ENCODE results near the gene KCNC1. TPM values are rescaled to one million over a fixed set of nuclear protein-coding genes. Genes with fewer than 3 reads are reported as not detected.

KCNC1 gene
- total RNA-seq, 2 experiments from 2014 or later, result not detected

DNA sequence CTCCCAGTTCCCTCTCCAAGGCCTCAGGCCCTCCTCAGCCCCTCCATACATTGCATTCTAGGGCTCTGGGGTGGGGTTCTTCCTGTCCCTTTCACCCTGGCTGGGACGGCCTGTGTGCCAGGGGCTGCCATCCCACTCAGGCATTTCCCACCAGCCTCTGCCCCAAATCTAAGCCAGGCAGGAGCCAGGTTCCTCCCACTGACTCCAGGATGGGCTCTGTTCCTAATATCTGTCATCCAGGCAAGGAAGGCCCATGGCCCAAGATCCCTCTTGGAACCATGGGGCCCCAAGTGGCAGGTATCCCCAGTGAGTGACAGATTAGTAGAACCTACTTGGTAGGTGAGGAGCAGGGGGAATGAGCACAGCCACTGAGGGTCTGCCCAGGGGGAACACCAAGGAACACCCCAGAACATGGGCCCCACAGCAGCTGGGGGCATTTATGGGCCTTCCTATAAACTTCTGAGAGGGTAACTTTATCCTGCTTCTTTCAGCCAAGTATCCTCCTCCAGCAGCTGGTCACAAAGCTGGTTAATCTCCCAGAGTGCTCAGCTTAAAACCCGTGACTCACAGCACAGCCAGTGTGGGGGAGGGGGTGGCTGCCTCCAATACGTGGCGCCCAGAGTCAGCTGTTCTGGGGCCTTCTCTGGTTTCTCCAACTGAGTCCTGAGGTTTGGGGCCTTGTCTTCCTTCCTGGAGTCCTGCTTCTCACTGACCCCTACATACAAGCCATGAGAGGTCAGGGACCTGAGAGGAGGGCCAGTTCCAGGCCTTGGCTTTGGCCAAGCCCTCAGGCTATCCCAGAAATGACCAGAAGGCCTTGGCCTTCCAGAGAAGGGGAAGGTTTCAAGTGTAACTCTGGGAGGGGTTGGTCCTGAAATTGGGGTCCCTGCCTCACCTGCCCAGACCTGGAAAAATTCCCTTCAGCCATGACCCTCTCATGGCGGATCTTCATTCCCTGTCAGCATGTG is 35.1 kb upstream of the KCNC1 start:
- Mint-ChIP-seq H3K27me3 (peaks cover 30% of the 10 kb centered on the region), H3K9me3 (no peaks in the 10 kb centered on the region), H3K36me3 (ENCODE audit: low read depth) (no peaks in the 10 kb centered on the region), H3K27ac (no peak overlapping the region), H3K4me3 (no peak overlapping the region), H3K4me1 (no peaks in the 10 kb centered on the region)
- CTCF ChIA-PET, result no interaction called here
- DNase-seq, result no peak
- POLR2A ChIA-PET, result no interaction called here

DNA sequence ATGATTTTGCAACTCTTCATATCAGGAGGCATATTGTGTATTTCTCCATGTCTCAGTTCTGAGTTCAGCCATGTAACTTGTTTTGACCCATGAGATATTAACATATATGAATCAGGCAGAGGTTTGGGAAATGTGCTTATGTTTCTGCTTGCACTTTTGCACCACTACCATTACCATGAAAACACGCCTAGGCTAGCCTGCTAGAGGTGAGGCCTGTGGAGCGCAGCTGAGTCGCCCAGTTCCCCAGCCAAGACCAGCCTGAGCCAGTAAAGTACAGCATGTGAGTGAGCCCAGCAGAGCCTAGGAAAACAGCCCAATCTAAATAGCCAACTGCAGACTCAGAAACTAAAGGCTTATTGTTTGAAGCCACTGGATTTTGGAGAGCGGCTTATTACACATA is 33.6 kb upstream of the KCNC1 start:
- Mint-ChIP-seq H3K4me1 (no peaks in the 10 kb centered on the region), H3K9me3 (no peaks in the 10 kb centered on the region), H3K4me3 (no peak overlapping the region), H3K36me3 (ENCODE audit: low read depth) (no peaks in the 10 kb centered on the region), H3K27me3 (peaks cover 26% of the 10 kb centered on the region), H3K27ac (no peak overlapping the region)
- CTCF ChIA-PET, result no interaction called here
- DNase-seq, result no peak
- POLR2A ChIA-PET, result no interaction called here

DNA sequence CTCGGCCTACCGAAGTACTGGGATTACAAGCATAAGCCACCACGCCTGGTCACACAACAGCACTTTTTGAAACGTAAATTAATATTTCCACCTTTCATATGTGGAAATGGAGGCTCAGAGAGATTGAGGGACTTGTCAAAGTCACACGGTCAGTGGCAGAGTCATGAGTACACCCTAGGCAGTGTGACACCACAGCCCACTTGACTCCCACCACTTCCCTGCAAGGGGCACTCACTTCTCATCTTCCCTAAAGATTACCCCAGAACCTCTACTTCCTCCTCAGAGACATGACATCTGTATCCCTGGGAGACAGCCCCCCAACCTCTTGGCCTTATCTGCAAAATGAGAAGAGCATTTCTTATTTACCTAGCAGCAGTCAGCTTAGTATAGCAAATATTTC is 31.7 kb upstream of the KCNC1 start:
- Mint-ChIP-seq H3K36me3 (ENCODE audit: low read depth) (no peaks in the 10 kb centered on the region), H3K9me3 (no peaks in the 10 kb centered on the region), H3K4me3 (no peak overlapping the region), H3K27me3 (peaks cover 11% of the 10 kb centered on the region), H3K4me1 (no peaks in the 10 kb centered on the region), H3K27ac (no peak overlapping the region)
- DNase-seq, result no peak
- CTCF ChIA-PET, result no interaction called here
- POLR2A ChIA-PET, result no interaction called here

DNA sequence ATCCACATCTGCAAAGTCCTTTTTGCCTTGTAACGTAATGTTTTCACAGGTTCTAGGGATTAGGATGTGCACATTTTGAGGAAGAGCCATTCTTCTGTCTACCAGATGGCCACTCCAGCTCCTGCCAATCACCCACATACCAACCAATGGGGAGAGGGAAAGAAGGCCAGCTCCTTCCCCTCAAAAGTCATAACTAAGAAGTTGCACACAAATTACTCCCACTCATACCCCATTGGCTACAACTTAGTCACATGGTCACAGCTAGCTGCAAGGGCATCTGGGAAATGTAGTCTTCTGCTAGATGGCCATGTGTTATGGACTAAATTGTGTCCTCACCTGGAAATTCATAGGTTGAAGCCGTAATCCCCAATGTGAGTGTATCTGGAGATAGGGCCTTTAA is 30.6 kb upstream of the KCNC1 start:
- H3K4me3 Mint-ChIP-seq, result no peak overlapping the region
- H3K9me3 Mint-ChIP-seq, result no peaks in the 10 kb centered on the region
- H3K4me1 Mint-ChIP-seq, result no peaks in the 10 kb centered on the region
- POLR2A ChIA-PET, result no interaction called here
- peaks cover 7% of the 10 kb centered on the region for H3K27me3 Mint-ChIP-seq
- no peak overlapping the region for H3K27ac Mint-ChIP-seq
- DNase-seq, result no peak
- CTCF ChIA-PET, result no interaction called here
- H3K36me3 Mint-ChIP-seq (ENCODE audit: low read depth), result no peaks in the 10 kb centered on the region

DNA sequence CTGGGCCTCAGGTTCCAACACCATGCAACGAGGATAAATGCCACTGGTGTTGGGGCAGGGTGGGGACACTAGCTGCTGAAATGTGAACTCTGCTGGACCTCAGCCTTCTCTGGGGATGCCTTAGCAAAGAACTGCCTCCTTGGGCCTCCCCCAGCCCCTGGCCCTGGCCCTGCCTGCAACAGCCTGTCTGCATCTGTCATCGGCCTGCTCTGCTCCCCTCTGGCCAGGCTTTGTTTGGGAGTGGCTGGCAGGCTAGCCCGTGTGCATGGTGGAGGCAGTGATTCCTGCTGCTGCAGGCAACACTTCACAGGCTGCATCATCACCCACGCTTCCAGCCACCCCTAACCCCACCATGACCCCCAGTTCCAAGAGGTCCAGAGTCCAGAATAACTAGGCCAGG is 26.8 kb upstream of the KCNC1 start:
- no peak for DNase-seq
- ChIA-PET CTCF (no interaction called here), POLR2A (no interaction called here)
- Mint-ChIP-seq H3K27me3 (peaks cover 10% of the 10 kb centered on the region), H3K36me3 (ENCODE audit: low read depth) (no peaks in the 10 kb centered on the region), H3K27ac (no peak overlapping the region), H3K4me3 (no peak overlapping the region), H3K4me1 (no peaks in the 10 kb centered on the region), H3K9me3 (no peaks in the 10 kb centered on the region)

DNA sequence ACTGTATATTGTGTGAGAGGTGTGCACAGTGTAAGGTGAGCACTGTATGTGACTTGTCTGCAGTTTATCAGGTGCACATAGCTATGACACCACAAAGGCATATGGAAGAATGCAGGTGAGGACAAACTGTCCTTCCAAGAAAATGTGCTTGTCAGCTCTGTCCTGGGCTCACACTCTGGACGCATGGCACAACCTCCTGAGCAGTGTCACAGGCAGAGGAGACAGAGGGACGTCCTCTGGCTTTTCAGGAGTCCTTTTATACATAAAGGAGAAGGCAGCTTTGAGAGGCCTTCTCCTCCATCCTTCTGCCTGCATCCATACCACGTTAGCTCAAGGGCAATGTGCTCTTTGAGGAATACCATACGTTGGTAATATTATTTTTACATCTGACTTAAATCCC is 22.7 kb upstream of the KCNC1 start:
- Mint-ChIP-seq H3K9me3 (no peaks in the 10 kb centered on the region), H3K27me3 (peaks cover 12% of the 10 kb centered on the region), H3K36me3 (ENCODE audit: low read depth) (no peaks in the 10 kb centered on the region), H3K4me3 (no peak overlapping the region), H3K4me1 (no peaks in the 10 kb centered on the region), H3K27ac (no peak overlapping the region)
- no peak for DNase-seq
- POLR2A ChIA-PET, result no interaction called here
- CTCF ChIA-PET, result no interaction called here

DNA sequence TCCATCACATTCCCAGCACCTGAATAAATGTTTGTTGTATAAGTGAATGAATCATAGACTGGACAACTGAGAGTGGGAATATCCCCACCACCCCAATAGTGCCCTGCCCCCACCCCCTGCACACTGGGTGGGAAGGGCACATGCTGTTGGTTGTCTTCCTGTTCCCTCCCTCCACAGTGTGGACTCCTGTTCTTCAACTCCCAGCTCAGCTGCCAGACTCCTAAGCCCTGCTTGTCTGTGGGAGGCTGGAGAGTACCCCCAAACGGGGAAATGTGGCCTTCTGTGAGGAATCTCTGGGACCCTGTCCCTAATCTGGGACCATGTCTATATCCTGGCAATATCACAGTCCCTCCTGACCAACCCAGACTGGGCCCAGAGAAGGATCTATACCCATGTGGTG is 20.7 kb upstream of the KCNC1 start:
- ChIA-PET POLR2A (no interaction called here), CTCF (no interaction called here)
- H3K36me3 Mint-ChIP-seq (ENCODE audit: low read depth), result no peaks in the 10 kb centered on the region
- H3K4me3 Mint-ChIP-seq, result no peak overlapping the region
- H3K27me3 Mint-ChIP-seq, result peaks cover 20% of the 10 kb centered on the region
- H3K27ac Mint-ChIP-seq, result no peak overlapping the region
- DNase-seq, result no peak
- H3K4me1 Mint-ChIP-seq, result no peaks in the 10 kb centered on the region
- no peaks in the 10 kb centered on the region for H3K9me3 Mint-ChIP-seq

DNA sequence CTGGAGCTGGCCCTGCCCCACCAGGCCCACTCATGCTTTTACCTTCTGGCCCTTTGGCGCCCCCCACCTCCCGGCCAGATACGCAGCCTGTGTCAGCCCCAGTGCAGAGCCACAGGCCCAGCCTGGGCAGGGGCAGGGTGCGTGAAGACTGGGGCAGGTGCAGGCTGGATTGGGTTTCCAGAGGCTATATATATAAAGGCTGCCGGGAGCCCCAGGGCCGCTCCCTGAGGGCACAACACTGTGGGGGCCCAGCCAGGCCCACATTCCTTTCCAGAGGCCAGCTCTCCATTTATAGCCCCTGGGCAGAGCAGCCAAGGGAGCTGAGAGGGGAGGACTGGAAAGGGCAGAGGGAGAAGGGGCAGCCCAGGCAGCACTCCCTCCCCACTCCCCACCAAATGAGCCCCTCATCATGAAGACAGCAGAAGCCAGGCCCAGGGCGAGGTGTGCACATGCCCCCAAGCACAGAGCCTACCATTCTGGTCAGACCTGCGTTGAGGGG is 20.2 kb upstream of the KCNC1 start:
- Mint-ChIP-seq H3K36me3 (ENCODE audit: low read depth) (no peaks in the 10 kb centered on the region), H3K27me3 (peaks cover 23% of the 10 kb centered on the region), H3K4me3 (no peak overlapping the region), H3K4me1 (no peaks in the 10 kb centered on the region), H3K27ac (no peak overlapping the region), H3K9me3 (no peaks in the 10 kb centered on the region)
- DNase-seq, result no peak
- CTCF ChIA-PET, result no interaction called here
- POLR2A ChIA-PET, result no interaction called here

DNA sequence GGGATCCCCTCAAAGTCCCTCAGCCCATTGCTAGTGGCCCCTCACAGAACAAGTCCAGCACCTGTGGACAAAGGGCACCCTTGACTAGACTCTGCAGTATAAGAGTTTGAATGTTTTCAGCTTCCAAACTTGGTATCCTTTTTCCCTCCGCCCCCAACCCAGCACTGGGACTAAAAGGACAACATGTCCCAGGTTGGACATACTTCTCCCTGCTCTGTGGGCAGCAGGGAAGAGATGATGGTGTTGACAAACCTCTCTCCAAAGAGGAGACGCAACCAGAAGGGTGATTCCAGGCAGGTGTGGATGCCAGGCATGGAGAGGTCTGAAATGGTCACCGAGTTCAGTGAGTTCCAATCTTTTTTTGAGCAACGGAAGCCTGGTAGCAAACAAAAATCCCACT is 19.7 kb upstream of the KCNC1 start:
- CTCF ChIA-PET, result no interaction called here
- no peaks in the 10 kb centered on the region for H3K9me3 Mint-ChIP-seq
- no peak overlapping the region for H3K27ac Mint-ChIP-seq

DNA sequence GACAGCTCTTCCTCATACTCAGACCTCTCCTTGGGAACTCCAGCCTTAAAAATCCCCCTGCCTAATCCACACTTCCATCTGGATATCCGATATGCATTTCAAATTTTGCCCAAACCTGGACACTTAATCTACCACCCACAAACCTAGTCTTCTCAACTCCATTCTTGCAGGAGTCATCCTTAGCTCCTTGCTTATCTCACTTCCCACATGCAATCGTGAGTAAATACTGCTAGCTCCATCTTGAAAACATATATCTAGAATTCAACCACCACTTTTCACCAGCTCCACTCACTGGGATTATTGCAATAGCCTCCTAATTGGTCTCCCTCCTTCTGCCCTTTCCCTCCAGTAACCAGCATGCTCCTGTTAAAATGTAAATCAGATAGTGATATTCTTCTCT is 17.8 kb upstream of the KCNC1 start:
- Mint-ChIP-seq H3K9me3 (no peaks in the 10 kb centered on the region), H3K4me3 (no peak overlapping the region), H3K27me3 (peaks cover 37% of the 10 kb centered on the region), H3K36me3 (ENCODE audit: low read depth) (no peaks in the 10 kb centered on the region), H3K27ac (no peak overlapping the region), H3K4me1 (no peaks in the 10 kb centered on the region)
- ChIA-PET POLR2A (no interaction called here), CTCF (interaction anchor here (1.5 kb wide), 1 partner anchor 14 kb away, joined by 5 read pairs; no protein-coding TSS in a partner anchor)
- DNase-seq, result no peak

More for the DNA sequence above, 19.7 kb upstream of the KCNC1 start:
- Mint-ChIP-seq H3K36me3 (ENCODE audit: low read depth) (no peaks in the 10 kb centered on the region), H3K4me3 (no peak overlapping the region), H3K4me1 (no peaks in the 10 kb centered on the region), H3K27me3 (peaks cover 26% of the 10 kb centered on the region)
- POLR2A ChIA-PET, result no interaction called here
- no peak for DNase-seq

DNA sequence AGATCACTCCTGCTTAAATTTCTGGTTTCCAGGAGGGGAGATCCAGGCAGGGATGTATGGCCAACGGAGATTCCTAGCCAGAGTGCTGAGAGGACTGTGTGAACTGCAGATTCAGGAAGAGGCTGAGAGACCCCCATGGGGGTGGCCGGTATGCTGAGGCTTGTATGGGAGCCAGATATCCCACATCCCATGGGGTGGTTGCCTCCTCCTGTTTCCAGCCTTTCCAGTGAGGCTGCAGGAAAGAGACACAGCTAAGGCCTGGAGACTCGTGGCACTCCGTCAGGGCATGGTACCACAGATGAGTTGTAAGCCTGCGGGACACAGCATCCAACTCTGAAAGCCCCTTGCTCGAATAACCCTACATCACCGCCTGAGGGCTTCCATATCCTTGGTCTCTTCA is 16.6 kb upstream of the KCNC1 start:
- no peak overlapping the region for H3K27ac Mint-ChIP-seq
- H3K9me3 Mint-ChIP-seq, result no peaks in the 10 kb centered on the region
- POLR2A ChIA-PET, result no interaction called here
- H3K4me1 Mint-ChIP-seq, result no peaks in the 10 kb centered on the region
- DNase-seq, result no peak
- CTCF ChIA-PET, result interaction anchor here (1.0 kb wide), 1 partner anchor 119 kb away, joined by 3 read pairs; no protein-coding TSS in a partner anchor
- H3K27me3 Mint-ChIP-seq, result peaks cover 46% of the 10 kb centered on the region
- H3K4me3 Mint-ChIP-seq, result no peak overlapping the region
- H3K36me3 Mint-ChIP-seq (ENCODE audit: low read depth), result no peaks in the 10 kb centered on the region

DNA sequence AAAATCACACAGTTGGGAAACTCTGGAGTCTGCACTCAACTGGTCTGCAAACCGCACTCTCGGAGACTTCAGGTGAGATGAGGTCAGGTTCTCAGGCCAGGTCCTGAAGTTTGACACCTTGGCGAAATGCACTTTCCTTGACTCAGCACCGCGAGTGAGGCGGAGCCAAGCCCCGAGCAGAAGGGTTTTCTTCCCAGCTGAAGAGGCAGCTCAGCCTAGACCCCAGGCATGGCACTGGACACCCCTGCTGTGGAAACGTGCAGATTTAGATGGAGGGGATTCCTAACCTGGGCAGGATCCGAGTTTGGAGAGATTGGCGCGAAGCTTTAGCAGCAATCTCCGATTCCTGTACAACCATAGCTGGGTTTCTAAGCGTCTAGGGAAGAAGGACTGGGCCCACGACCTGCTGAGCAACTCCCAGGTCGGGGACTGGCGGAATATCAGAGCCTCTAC is 16.0 kb upstream of the KCNC1 start:
- no peak for DNase-seq
- peaks cover 48% of the 10 kb centered on the region for H3K27me3 Mint-ChIP-seq
- ChIA-PET CTCF (interaction anchor here (1.0 to 1.3 kb wide), 2 partner anchors 13 to 120 kb away, joined by 3 to 4 read pairs; no protein-coding TSS in a partner anchor), POLR2A (no interaction called here)
- H3K4me3 Mint-ChIP-seq, result no peak overlapping the region
- no peaks in the 10 kb centered on the region for H3K36me3 Mint-ChIP-seq (ENCODE audit: low read depth)
- no peak overlapping the region for H3K27ac Mint-ChIP-seq
- no peaks in the 10 kb centered on the region for H3K9me3 Mint-ChIP-seq
- H3K4me1 Mint-ChIP-seq, result no peaks in the 10 kb centered on the region

DNA sequence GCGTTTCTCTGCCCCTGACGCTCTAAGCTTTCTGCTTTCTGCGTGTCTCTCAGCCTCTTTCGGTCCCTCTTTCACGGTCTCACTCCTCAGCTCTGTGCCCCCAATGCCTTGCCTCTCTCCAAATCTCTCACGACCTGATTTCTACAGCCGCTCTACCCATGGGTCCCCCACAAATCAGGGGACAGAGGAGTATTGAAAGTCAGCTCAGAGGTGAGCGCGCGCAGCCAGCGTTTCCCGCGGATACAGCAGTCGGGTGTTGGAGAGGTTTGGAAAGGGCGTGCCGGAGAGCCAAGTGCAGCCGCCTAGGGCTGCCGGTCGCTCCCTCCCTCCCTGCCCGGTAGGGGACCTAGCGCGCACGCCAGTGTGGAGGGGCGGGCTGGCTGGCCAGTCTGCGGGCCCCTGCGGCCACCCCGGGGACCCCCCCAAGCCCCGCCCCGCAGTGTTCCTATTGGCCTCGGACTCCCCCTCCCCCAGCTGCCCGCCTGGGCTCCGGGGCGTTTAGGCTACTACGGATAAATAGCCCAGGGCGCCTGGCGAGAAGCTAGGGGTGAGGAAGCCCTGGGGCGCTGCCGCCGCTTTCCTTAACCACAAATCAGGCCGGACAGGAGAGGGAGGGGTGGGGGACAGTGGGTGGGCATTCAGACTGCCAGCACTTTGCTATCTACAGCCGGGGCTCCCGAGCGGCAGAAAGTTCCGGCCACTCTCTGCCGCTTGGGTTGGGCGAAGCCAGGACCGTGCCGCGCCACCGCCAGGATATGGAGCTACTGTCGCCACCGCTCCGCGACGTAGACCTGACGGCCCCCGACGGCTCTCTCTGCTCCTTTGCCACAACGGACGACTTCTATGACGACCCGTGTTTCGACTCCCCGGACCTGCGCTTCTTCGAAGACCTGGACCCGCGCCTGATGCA is 15.3 kb upstream of the KCNC1 start, which contains the start of gene MYOD1:
MYOD1 (plus strand) TSS at position 544 of the 910 bp plus-strand sequence; CDS start at position 756, 212 bp downstream.
- H3K27me3 Mint-ChIP-seq, result peaks cover 49% of the 10 kb centered on the region
- H3K27ac Mint-ChIP-seq, result no peak within 1 kb of the TSS
- H3K9me3 Mint-ChIP-seq, result no peaks in the 10 kb centered on the region
- H3K4me3 Mint-ChIP-seq, result no peak within 1 kb of the TSS
- no peaks in the 10 kb centered on the region for H3K36me3 Mint-ChIP-seq (ENCODE audit: low read depth)
- no peaks in the 10 kb centered on the region for H3K4me1 Mint-ChIP-seq
- ChIA-PET POLR2A (no interaction called here), CTCF (interaction anchor here (1.0 to 1.3 kb wide), 2 partner anchors 12 to 120 kb away, joined by 3 to 4 read pairs; no protein-coding TSS in a partner anchor)
- DNase-seq, result no peak

All from activated CD4-positive, alpha-beta memory T cell treated with anti-CD3 and anti-CD28 coated beads, Interleukin-2, amount 10 ng/mL, durations not matched to agents 7 days and 5 days (primary cell).